GM23248 (cell line): ENCODE data around the gene SLC25A33.

Experiments
- EZH2 ChIP-seq: fragments of 200-600 bp; sonication (generic); IDR thresholded peaks from 2 replicates; pipeline ENCODE4 v1.6.1; 2018; ENCODE audit warnings: antibody characterized with exemption, mild to moderate bottlenecking; ENCODE audit not compliant: insufficient read depth, poor library complexity, severe bottlenecking
- EZH2phosphoT487 ChIP-seq: fragments of 200-600 bp; sonication (generic); IDR thresholded peaks from 2 replicates; pipeline ENCODE4 v1.6.1; 2018; ENCODE audit warnings: antibody characterized with exemption, moderate library complexity, mild to moderate bottlenecking, low read depth; ENCODE audit not compliant: insufficient read depth

DNA sequence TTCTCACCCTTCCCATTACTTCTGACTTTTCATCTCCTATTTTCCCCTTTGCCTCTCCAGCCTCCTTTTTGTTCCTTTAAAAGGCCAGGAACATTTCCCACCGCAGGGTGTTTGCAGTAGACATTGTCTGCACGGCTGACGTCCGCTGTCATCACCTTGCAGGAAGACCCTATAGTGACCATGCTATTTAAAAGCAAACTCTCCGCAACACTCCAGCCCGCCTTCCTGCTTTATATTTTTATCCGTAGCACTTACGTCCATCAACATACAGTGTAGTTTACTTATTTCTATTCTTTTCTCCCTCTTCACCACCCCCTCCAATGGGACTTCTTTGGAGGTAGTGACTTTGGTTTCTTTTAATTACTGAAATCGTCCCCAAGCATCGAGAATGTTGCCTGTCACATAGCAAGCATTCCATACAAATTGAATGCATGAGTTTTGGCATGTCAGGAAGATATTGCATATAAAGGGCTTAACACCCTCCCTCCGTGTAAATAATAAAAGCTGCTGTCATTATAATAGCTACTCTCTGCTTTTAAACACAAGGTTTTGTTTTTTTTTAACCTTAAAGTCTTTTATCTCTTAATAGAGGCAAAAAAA is 19.8 kb downstream of the SLC25A33 start:
- no peak for TF ChIP-seq EZH2phosphoT487
- TF ChIP-seq EZH2, result no peak
